ENCODE data around the gene SYCE3. TPM values are rescaled to one million over a fixed set of nuclear protein-coding genes. Genes with fewer than 3 reads are reported as not detected.

Gene SYCE3
- not detected in 2 replicates for total RNA-seq
- long read RNA-seq, result 0 reads

GRCh38 chr22:50562523-50563412, at the start of gene SYCE3:
SYCE3 (minus strand) TSS chr22:50562919; CDS start chr22:50556405, 6,514 bp downstream.
- H3K4me3 Mint-ChIP-seq (ENCODE audit: low read depth), result peak within 1 kb of the TSS; percentile 86
- no peaks in the 10 kb centered on the region for H3K36me3 Mint-ChIP-seq (ENCODE audit: insufficient read depth)
- H3K27ac Mint-ChIP-seq, result peak within 1 kb of the TSS; percentile 89
- no peaks in the 10 kb centered on the region for H3K9me3 Mint-ChIP-seq (ENCODE audit: low read depth)
- H3K4me1 Mint-ChIP-seq (ENCODE audit: low read depth), result peaks cover 8% of the 10 kb centered on the region
- TF ChIP-seq CTCF (IDR thresholded peaks at IDR 0.05; ENCODE audit: unreplicated experiment), result peak; percentile 98
- DNase-seq (ENCODE audit: low spot score, unreplicated experiment), result peak; percentile 99
- H3K27me3 Mint-ChIP-seq, result peaks cover 31% of the 10 kb centered on the region

GRCh38 chr22:50612168-50612527, 49.4 kb upstream of the SYCE3 start:
- H3K4me1 Mint-ChIP-seq (ENCODE audit: low read depth), result no peaks in the 10 kb centered on the region
- H3K4me3 Mint-ChIP-seq (ENCODE audit: low read depth), result no peak overlapping the region
- no peak for DNase-seq (ENCODE audit: low spot score, unreplicated experiment)
- TF ChIP-seq CTCF (IDR thresholded peaks at IDR 0.05; ENCODE audit: unreplicated experiment), result no peak
- H3K27me3 Mint-ChIP-seq, result peaks cover 58% of the 10 kb centered on the region
- H3K27ac Mint-ChIP-seq, result no peak overlapping the region
- no peaks in the 10 kb centered on the region for H3K36me3 Mint-ChIP-seq (ENCODE audit: insufficient read depth)
- no peaks in the 10 kb centered on the region for H3K9me3 Mint-ChIP-seq (ENCODE audit: low read depth)

- TF ChIP-seq CTCF (IDR thresholded peaks at IDR 0.05; ENCODE audit: unreplicated experiment), result no peak
- Mint-ChIP-seq H3K27me3 (peaks cover 62% of the 10 kb centered on the region), H3K36me3 (ENCODE audit: insufficient read depth) (no peaks in the 10 kb centered on the region), H3K4me1 (ENCODE audit: low read depth) (no peaks in the 10 kb centered on the region), H3K9me3 (ENCODE audit: low read depth) (no peaks in the 10 kb centered on the region), H3K4me3 (ENCODE audit: low read depth) (no peak overlapping the region), H3K27ac (no peak overlapping the region)
- DNase-seq (ENCODE audit: low spot score, unreplicated experiment), result no peak
These were observed 48.8 kb upstream of the SYCE3 start for GRCh38 chr22:50611341-50612060.

GRCh38 chr22:50610581-50610980, 47.9 kb upstream of the SYCE3 start:
- TF ChIP-seq CTCF (IDR thresholded peaks at IDR 0.05; ENCODE audit: unreplicated experiment), result no peak
- peaks cover 65% of the 10 kb centered on the region for H3K27me3 Mint-ChIP-seq
- H3K4me3 Mint-ChIP-seq (ENCODE audit: low read depth), result no peak overlapping the region
- H3K4me1 Mint-ChIP-seq (ENCODE audit: low read depth), result no peaks in the 10 kb centered on the region
- no peak overlapping the region for H3K27ac Mint-ChIP-seq
- DNase-seq (ENCODE audit: low spot score, unreplicated experiment), result no peak
- H3K9me3 Mint-ChIP-seq (ENCODE audit: low read depth), result no peaks in the 10 kb centered on the region
- H3K36me3 Mint-ChIP-seq (ENCODE audit: insufficient read depth), result no peaks in the 10 kb centered on the region

- Mint-ChIP-seq H3K27ac (no peak overlapping the region), H3K36me3 (ENCODE audit: insufficient read depth) (no peaks in the 10 kb centered on the region), H3K27me3 (peaks cover 62% of the 10 kb centered on the region), H3K4me1 (ENCODE audit: low read depth) (no peaks in the 10 kb centered on the region), H3K4me3 (ENCODE audit: low read depth) (no peak overlapping the region), H3K9me3 (ENCODE audit: low read depth) (no peaks in the 10 kb centered on the region)
- TF ChIP-seq CTCF (IDR thresholded peaks at IDR 0.05; ENCODE audit: unreplicated experiment), result no peak
- DNase-seq (ENCODE audit: low spot score, unreplicated experiment), result no peak
These were observed 47.3 kb upstream of the SYCE3 start for GRCh38 chr22:50610041-50610451.

Measured in progenitor cell of endocrine pancreas (in vitro differentiated cells).